GM18858 (cell line): ENCODE results near the gene GNE.
A peak's percentile ranks its signal among the peaks of the same experiment; 100 is the strongest.

Source experiments
- ATAC-seq: cut with Tn5 transposase; IDR thresholded peaks from one replicate; pipeline ENCODE4 v1.9.1; 2021; ENCODE audit not compliant: unreplicated experiment

GNE gene

DNA sequence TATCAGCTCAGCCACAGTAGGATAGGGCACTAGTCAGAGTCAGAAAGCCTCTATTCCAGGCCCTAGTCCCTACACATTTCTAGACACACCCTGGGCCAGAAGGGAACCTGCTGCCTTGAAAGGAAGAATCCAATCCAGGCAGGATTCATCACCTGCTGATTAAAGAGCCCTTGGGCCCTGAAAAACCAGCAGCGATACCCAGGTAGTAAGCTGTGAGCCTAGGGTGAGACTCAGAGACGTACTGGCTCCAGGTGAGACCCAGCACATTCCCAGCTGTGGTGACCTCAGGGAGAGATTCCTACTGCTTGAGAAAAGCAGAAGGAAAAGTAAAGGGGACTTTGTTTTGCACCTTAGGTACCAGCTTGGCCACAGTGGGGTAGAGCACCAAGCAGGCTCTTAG lies 84.4 kb downstream of the GNE start:
- ATAC-seq: no peak

DNA sequence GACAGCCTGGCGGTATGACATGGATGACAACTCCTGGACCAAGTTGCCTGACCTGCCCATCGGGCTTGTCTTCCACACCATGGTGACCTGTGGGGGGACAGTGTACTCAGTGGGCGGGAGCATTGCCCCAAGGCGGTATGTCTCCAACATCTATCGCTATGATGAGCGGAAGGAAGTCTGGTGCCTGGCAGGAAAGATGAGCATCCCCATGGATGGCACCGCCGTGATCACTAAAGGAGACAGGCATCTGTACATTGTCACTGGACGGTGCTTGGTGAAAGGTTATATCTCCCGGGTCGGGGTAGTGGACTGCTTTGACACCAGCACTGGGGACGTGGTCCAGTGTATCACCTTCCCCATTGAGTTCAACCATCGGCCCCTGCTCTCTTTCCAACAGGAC lies 87.7 kb downstream of the GNE start:
- ATAC-seq: no peak

DNA sequence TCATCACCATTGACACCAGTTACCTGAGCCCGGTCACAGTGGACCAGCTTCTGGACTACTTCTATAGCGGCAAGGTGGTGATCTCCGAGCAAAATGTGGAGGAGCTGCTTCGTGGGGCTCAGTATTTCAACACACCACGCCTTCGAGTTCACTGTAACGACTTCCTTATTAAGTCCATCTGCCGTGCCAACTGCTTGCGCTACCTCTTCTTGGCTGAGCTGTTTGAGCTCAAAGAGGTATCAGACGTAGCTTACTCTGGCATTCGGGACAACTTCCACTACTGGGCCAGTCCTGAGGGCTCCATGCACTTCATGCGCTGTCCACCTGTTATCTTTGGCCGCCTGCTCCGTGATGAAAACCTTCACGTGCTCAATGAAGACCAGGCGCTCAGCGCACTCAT lies 88.5 kb downstream of the GNE start:
- no peak for ATAC-seq

DNA sequence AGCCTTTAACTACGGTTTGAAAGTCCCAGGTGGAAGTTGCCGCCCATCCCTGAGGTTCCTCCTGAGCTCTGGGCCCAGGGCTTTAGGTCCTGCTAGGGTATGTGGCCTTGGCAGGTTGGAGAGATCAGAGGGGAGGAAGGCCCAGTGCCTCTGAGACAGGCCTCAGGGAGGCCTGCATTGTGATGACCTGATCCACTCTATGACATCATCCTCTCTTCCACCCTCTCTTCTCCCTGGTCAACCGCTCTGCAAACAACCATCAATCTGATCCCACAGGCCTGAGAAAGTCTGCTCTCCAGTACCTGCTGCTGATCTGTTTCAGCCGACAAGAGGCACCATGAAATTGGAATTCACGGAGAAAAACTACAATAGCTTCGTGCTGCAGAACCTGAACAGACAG lies 89.1 kb downstream of the GNE start, which contains the start of gene CCIN:
TSS of gene CCIN (plus strand) at position 223 of the 400 bp plus-strand sequence. CDS start at position 338, 115 bp downstream.
- ATAC-seq: no peak

DNA sequence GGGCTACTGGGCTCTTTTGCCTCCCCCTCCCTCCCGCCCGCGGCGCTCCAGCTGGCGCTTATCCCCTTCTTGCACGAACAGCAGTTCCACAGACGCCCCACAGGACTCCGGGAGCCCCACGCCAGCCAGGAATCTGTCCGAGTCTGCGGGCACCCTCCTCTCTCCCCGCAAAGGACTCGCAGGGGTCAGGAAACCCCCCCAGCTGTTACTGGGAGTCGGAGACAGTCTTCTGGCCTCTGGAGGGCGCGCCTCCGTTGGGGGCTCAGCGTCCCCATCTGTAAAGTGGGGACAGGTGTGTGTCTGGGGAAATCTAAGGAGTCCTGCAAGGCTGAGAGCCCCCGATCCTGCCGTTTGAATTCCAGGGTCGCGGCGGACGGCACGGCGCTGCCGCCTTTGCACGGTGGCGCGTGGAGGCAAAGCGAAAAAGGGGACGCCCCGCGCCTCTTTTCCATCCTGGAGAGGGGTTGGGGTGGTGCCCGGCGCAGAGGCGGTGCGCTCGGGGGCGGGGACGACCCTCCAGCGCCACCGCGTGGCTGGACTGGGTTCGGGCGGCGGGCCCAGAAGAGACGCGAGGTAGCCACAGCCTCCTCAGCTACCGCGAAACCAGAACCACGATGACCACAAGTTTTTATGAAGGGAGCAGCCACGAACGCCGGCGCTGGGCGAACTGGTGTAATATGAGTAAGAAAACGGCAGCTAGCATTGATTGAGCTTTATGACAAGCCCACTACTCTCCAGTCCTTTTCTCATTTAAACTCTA lies 91.9 kb downstream of the GNE start:
- ATAC-seq: peak; percentile 63

DNA sequence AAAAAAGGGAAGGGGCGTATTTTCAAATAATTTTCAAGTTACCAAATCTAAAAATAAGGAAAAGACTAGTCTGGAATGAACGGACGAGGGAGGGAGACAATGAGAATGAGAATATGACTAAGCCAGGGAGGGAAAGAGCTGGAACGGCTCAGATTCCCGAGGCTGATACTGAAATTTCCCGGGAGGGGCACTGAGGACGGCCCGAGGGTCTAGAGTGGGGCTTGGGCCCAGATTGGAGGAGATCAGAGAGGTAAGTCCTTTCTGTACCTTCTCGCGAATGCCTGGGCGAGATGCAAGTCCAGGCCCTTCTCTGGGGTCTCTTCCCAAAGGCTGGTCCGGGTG lies 92.5 kb downstream of the GNE start:
- ATAC-seq: no peak

DNA sequence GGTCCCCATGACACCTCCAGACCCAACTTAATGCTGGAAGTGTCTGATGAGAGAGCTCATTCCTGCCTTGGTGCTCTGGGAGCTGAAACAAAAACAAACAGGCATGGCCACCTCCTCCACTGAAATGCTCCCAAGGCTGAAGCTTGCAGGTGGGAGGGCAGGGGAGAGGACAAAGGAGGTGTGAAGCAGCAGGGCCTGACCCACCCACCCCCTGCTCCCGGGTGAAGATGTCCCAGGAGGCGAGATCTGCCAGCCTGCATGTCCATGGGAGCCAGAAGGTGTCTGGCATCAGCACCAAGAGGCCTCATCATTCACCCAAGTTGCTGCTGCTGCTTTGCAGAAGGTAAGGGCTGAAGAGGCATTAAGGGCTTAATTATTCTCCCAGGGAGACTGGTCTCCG lies 93.3 kb downstream of the GNE start:
- no peak for ATAC-seq
